Measurements from ENCODE around the gene TARS3.

DNA sequence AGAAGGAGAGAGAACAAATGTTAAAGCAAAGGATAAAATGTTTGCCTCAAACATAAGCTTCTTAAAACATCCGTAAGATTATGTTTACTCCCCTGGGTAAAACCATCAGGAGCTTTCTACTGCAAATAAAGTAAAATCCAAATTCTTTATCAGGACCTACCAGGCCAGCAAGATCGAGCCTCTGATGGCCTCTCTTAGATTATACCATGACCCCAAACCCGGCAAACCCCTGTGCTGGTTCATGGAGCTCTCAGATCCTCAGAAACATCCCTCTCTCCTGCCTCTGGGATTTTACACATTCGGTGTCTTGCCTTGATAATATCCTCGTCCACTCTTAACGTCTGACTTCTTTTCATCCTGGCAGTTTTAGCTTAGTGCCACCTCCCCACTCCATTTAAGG is 7.5 kb upstream of the TARS3 start:
- no peak for TF ChIP-seq POLR2A (IDR thresholded peaks at IDR 0.05; ENCODE audit: low read length)
- TF ChIP-seq GATA1 (IDR thresholded peaks at IDR 0.05; ENCODE audit: low read depth, low read length): no peak
